Cardiac muscle cell (in vitro differentiated cells and primary cell): ENCODE data around the gene ASPHD2. TPM values are rescaled to one million over a fixed set of nuclear protein-coding genes. Genes with fewer than 3 reads are reported as not detected.

Experiments used
- DNase-seq, 2 donors: peaks; one replicate each; pipeline versions ENCODE4 v3.0.0 to v3.0.0-alpha.2; 2010 to 2017; ENCODE audit warnings: low read depth in 1 of 2, low spot score in 1 of 2
- H3K27ac ChIP-seq: fragments of 200-600 bp; sonication (generic); 2 replicates; pipeline ENCODE4 v1.5.1; 2016
- H3K27me3 ChIP-seq: fragments of 200-600 bp; sonication (generic); 2 replicates; pipeline ENCODE4 v1.6.0; 2016; ENCODE audit warnings: control low read depth
- H3K36me3 ChIP-seq: fragments of 200-600 bp; sonication (generic); 2 replicates; pipeline ENCODE4 v1.5.1; 2016; ENCODE audit warnings: control low read depth
- H3K4me1 ChIP-seq: fragments of 200-600 bp; sonication (generic); 2 replicates; pipeline ENCODE4 v1.8.1; 2017; ENCODE audit warnings: low read depth, mild to moderate bottlenecking, mixed run types
- H3K4me3 ChIP-seq: fragments of 200-600 bp; sonication (generic); 2 replicates; pipeline ENCODE4 v1.5.1; 2016; ENCODE audit warnings: mild to moderate bottlenecking
- H3K9me3 ChIP-seq: fragments of 200-600 bp; sonication (generic); 2 replicates; pipeline ENCODE4 v1.5.1; 2017; ENCODE audit warnings: low read depth, mild to moderate bottlenecking, control low read depth
- polyA plus RNA-seq: library from polyadenylated mRNA; unstranded; fragments of >200 nt; fragmentation: Nextera tagmentation; extraction: Ambion mirVana; gene quantifications from 2 replicates; pipeline ENCODE4 v1.2.1, GENCODE V29; 2016
- total RNA-seq: library from RNA; depleted of rRNA; stranded (reverse); fragments of >200 nt; gene quantifications from 2 replicates; pipeline ENCODE4 v1.2.3, GENCODE V29; 2016
- TF ChIP-seq, protein P1 (sequence below): IDR thresholded peaks from 2 replicates; pipeline ENCODE4 v1.5.1; 2012; ENCODE audit warnings: low read depth, mild to moderate bottlenecking, low read length

Gene ASPHD2
- total and polyA plus RNA-seq, 2 experiments from 2014 or later: 1.8 to 2.0 TPM

DNA sequence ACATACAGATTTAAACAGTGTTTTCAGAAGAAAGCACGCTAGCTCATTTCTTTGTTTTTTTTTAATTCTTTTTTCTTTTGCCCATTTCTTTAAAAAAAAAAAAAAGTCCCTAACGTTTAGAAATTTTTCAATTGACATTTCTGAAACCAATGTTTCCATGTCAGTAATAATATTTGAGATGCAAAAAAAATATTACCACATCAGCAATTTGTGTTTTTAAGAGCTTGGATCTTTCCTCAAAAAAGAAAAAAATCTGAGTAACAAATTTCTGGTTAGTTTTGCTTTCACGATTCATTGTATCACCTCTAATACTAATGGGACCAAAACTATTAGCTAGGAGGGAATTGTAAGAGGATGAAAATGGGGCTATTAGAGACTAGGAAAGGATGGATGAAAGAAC, 39.9 kb upstream of the ASPHD2 start:
- Histone ChIP-seq H3K36me3 (no peaks in the 10 kb centered on the region), H3K27me3 (no peaks in the 10 kb centered on the region), H3K27ac (no peak overlapping the region), H3K4me1 (no peaks in the 10 kb centered on the region), H3K9me3 (no peaks in the 10 kb centered on the region), H3K4me3 (no peak overlapping the region)
- TF ChIP-seq, protein P1, sequence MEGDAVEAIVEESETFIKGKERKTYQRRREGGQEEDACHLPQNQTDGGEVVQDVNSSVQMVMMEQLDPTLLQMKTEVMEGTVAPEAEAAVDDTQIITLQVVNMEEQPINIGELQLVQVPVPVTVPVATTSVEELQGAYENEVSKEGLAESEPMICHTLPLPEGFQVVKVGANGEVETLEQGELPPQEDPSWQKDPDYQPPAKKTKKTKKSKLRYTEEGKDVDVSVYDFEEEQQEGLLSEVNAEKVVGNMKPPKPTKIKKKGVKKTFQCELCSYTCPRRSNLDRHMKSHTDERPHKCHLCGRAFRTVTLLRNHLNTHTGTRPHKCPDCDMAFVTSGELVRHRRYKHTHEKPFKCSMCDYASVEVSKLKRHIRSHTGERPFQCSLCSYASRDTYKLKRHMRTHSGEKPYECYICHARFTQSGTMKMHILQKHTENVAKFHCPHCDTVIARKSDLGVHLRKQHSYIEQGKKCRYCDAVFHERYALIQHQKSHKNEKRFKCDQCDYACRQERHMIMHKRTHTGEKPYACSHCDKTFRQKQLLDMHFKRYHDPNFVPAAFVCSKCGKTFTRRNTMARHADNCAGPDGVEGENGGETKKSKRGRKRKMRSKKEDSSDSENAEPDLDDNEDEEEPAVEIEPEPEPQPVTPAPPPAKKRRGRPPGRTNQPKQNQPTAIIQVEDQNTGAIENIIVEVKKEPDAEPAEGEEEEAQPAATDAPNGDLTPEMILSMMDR: no peak
- no peak for DNase-seq

DNA sequence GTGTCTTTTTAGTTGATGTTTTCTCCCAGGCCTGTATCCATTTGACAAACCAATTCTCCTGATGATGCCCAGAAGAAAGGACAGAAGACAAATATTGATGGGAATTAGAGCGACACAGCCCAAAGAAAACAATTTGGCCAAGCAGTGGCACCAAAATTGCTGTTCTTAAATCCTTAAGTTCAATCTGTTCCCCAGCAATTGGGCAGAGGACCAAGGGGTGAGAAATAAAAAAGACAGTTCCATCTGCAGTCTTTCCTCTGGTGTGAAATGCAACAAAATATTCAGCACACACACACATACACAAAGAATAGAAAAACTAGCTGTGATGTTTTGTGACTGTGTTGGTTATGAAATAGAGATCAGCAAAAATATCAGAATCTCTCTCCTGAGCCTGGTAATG, 38.0 kb upstream of the ASPHD2 start:
- no peak overlapping the region for H3K4me3 ChIP-seq
- no peaks in the 10 kb centered on the region for H3K4me1 ChIP-seq
- H3K27me3 ChIP-seq: no peaks in the 10 kb centered on the region
- H3K27ac ChIP-seq: no peak overlapping the region
- no peaks in the 10 kb centered on the region for H3K9me3 ChIP-seq
- DNase-seq: no peak
- TF ChIP-seq, protein P1: no peak
- no peaks in the 10 kb centered on the region for H3K36me3 ChIP-seq

DNA sequence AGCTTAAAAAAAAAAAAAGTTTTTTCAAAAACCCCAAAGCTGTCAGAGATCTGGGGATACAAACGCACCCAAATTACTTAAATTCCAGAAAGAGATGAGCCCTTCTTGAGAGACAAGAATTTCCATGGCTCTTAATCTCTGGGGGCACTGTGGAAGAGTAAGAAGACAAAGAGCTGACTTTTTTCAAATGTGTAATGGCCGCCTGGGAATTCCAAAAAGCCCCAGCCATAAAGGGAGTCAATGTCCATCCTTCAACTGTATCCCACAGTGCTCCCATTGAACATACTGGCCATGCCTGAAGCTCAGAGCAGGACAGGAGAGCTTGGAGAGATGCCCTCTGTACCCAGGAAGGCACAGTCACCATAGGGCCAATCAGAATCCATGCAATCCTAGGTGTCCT, 37.4 kb upstream of the ASPHD2 start:
- Histone ChIP-seq H3K27me3 (no peaks in the 10 kb centered on the region), H3K4me3 (no peak overlapping the region), H3K36me3 (no peaks in the 10 kb centered on the region), H3K27ac (no peak overlapping the region), H3K9me3 (no peaks in the 10 kb centered on the region), H3K4me1 (no peaks in the 10 kb centered on the region)
- DNase-seq: no peak
- TF ChIP-seq, protein P1: no peak

DNA sequence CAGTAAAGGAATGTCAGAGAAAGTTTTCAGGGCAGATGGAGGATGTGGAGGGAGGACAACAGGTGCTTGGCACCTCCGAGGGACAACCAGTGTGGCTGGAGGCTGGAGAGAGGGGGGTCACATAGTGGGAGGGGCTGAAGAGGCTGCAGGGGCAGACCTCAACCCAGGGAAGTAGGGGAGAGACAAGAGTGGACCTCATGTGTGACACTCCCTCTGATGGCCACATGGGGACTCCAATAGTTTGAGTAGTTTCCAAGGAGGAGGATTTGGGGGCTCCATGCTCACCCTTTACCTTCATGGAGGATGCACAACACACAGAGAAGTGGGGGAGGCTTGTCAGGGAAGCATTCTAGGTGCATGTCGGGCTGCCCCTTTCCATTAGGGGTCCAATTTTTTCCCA, 35.1 kb upstream of the ASPHD2 start:
- Histone ChIP-seq H3K9me3 (no peaks in the 10 kb centered on the region), H3K27me3 (no peaks in the 10 kb centered on the region), H3K4me1 (no peaks in the 10 kb centered on the region), H3K4me3 (no peak overlapping the region), H3K27ac (no peak overlapping the region), H3K36me3 (no peaks in the 10 kb centered on the region)
- DNase-seq: no peak
- TF ChIP-seq, protein P1: no peak

DNA sequence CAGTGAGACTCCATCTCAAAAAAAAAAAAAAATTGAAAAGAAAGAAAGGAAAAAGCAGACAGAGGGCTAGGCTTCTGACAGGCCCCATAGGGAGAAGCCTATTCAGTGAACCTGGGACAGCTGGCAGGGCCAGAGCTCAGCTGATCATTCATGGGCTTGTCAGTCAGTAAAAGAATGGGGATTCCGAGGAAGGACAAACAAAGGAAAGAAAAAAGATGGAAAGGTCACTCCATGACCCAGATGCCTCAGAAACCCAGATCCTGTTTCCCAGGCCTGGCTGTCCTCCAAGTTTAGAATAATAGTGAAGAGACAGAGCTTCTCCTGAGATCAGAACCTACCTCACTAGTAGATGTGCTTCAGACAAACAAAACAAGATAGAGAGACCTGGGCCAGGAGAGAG, 34.3 kb upstream of the ASPHD2 start:
- Histone ChIP-seq H3K27me3 (no peaks in the 10 kb centered on the region), H3K4me3 (no peak overlapping the region), H3K36me3 (no peaks in the 10 kb centered on the region), H3K9me3 (no peaks in the 10 kb centered on the region), H3K4me1 (no peaks in the 10 kb centered on the region), H3K27ac (no peak overlapping the region)
- DNase-seq: no peak
- TF ChIP-seq, protein P1: no peak

DNA sequence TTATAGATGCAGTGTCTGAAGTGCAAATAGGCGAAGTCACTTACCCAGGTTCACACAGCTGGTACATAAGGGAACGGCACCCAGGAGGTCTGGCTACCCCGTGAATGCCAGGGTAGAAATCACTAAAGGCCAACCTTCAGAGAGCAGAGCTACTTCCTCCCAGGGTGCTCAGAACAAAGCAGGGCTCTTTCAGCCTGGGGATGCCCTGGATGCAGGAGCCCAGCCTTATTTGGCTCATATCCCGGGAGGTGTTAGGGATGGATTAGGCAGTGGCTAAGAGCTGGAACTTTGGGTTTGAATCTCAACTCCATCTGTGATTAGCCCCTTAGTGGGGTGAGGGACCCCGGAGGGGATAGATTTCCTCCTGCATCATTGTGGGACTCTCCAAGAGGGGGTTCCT, 33.1 kb upstream of the ASPHD2 start:
- no peak overlapping the region for H3K4me3 ChIP-seq
- no peaks in the 10 kb centered on the region for H3K9me3 ChIP-seq
- no peaks in the 10 kb centered on the region for H3K4me1 ChIP-seq
- no peak overlapping the region for H3K27ac ChIP-seq
- TF ChIP-seq, protein P1: no peak
- no peaks in the 10 kb centered on the region for H3K36me3 ChIP-seq
- no peaks in the 10 kb centered on the region for H3K27me3 ChIP-seq
- DNase-seq: no peak
